Pancreas (tissue), 10 donors: ENCODE results near the gene ACAP2. TPM values are rescaled to one million over a fixed set of nuclear protein-coding genes. Genes with fewer than 3 reads are reported as not detected.
A peak's percentile ranks its signal among the peaks of the same experiment; 100 is the strongest.

Source experiments
- ATAC-seq, 4 donors: fragments of 200-7000 bp; cut with Tn5 transposase; one replicate each; pipeline versions ENCODE4 v1.8.0 to v1.9.1; 2020; ENCODE audit warnings: mild to moderate bottlenecking in 4 of 4, moderate library complexity in 4 of 4
- DNase-seq, 6 donors: peaks; one replicate each; pipeline ENCODE4 v3.0.0-alpha.2; 2020
- FAIRE-seq: peaks from 2 replicates; lab custom pipeline; 2012; peaks lifted over from hg19 to GRCh38; lab: Jason Lieb, UNC
- H3K27ac ChIP-seq, 4 donors: fragments of 200-600 bp; sonication (generic); 1 replicate in 3 of 4; 2 replicates in 1 of 4; pipeline versions ENCODE4 v1.5.0 to v1.8.0; 2020
- H3K27me3 ChIP-seq, 4 donors: fragments of 200-600 bp; one replicate each; pipeline ENCODE4 v1.8.0; 2021
- H3K36me3 ChIP-seq, 3 donors: fragments of 200-600 bp; sonication (generic) in 1 of 3; one replicate each; pipeline versions ENCODE4 v1.5.0 to v1.8.0; 2020 to 2021
- H3K4me1 ChIP-seq, 3 donors: fragments of 200-600 bp; one replicate each; pipeline ENCODE4 v1.8.0; 2021
- H3K4me3 ChIP-seq, 4 donors: fragments of 200-600 bp; sonication (generic) in 2 of 4; one replicate each; pipeline versions ENCODE4 v1.5.0 to v1.8.0; 2020 to 2021
- H3K9me3 ChIP-seq, 4 donors: fragments of 200-600 bp; one replicate each; pipeline ENCODE4 v1.8.0; 2021
- CTCF ChIP-seq, 4 donors: fragments of 200-600 bp; sonication (generic) in 3 of 4; IDR thresholded peaks; one replicate each; pipeline versions ENCODE4 v1.5.0 to v1.8.0; 2021; ENCODE audit warnings: antibody characterized with exemption in 4 of 4
- WGBS, 2 donors: extraction: QIAGEN DNeasy Blood & Tissue Kit; methylation state at CpG; one replicate each; pipeline ENCODE4 v1.1.7; 2013; 5-methylcytosine and 5-hydroxymethylcytosine counted together
- intact Hi-C, 3 donors: fragments of 100-400 bp; cut with DNase I; formaldehyde crosslinking; loops; one replicate each; pipeline versions ENCODE4 v1.11.1 to v1.14.2; 2022
- polyA plus RNA-seq, 2 donors: library from polyadenylated mRNA; stranded (reverse); fragments of 200-250 nt; gene quantifications; one replicate each; pipeline ENCODE4 v1.2.3, GENCODE V29; 2013
- total RNA-seq, 6 donors: library from RNA; stranded (reverse); fragmentation: NEBNext Ultra II Directional in 4 of 6; extraction: Animal tissue kit (Norgen Biotek cat#: 25700) in 4 of 6; gene quantifications; one replicate each; pipeline versions ENCODE4 v1.2.1 to v1.2.4, GENCODE V29; 2021 to 2023
- donor health status: healthy with polysubstance abuse.
- donor health status: DM: no; HTN: no; CAD: no; lungs with moderate emphysema.
- donor health status: DM: no; HTN: no; CAD: no.
- donor health status: control.
- donor health status: control.
- donor health status: Bipolar disorder and iron deficiency.
- donor health status: DM: yes; HTN: yes; CAD: no.
- donor health status: DM: no; HTN: no; CAD: no.
- donor health status: DM: no; HTN: no; CAD: no.
- donor health status: DM: yes; HTN: yes; CAD: no.

ACAP2 gene
- total and polyA plus RNA-seq, 8 donors = 4.2 to 21.1 (median 14.7) TPM

DNA sequence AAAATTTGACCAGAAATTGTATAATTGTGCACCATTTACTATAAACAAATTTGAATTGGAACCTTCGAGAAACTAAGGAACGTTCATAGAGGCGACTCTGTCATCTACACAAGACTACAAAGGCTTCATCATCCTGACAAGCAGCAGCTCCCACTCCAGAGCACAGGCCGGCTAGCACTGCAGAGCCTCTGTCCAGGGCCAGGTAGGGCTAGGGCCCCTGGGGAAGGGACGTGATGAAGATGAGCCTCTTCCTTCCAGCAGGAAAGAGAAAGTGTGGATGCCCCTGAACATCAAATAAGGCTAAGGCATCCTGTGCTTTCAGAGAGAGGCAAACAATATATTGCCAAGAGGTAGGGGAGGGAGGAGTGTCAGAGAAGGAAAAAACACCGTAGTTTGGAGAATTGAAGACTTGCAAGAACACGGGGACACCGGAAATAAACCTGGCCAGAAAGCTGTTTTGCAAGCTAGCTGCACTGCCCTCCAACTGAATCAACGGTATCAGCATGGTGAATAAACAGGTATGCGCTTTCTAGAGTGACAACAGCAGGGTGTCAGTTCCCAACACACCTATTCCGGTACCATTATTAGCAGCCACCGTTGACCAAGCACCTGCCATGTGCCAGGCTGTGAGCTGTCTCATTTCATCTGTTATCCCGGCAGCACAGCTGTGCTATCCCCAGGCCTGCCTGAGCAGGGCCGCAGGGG, 184.2 kb downstream of the ACAP2 start:
- H3K27me3 ChIP-seq = no peaks in the 10 kb centered on the region
- peak in 1 of 4 donors; percentile 4 for ATAC-seq
- 80 to 83% methylated on average over 14 of the region's 14 CpGs for WGBS, 2 donors
- H3K36me3 ChIP-seq = no peaks in the 10 kb centered on the region
- intact Hi-C loops = loop anchor here in 2 of 3 donors (5.0 kb wide), 1 partner anchor 576 kb away; no protein-coding TSS in a partner anchor
- DNase-seq = no peak
- H3K9me3 ChIP-seq = no peaks in the 10 kb centered on the region
- TF ChIP-seq CTCF (IDR thresholded peaks at IDR 0.05) = no peak
- H3K4me3 ChIP-seq = no peak overlapping the region
- H3K27ac ChIP-seq = peak overlapping the region in 2 of 4 donors; percentile 70 to 80
- H3K4me1 ChIP-seq = peaks cover 0 to 3% (median 0%) of the 10 kb centered on the region in 3 donors
- FAIRE-seq = no peak

- intact Hi-C loops = loop anchor here in 2 of 3 donors (5.0 kb wide), 1 partner anchor 575 kb away; no protein-coding TSS in a partner anchor
- H3K27ac ChIP-seq = no peak overlapping the region
- FAIRE-seq = no peak
These were observed 185.1 kb downstream of the ACAP2 start for GRCh38 chr3:195257454-195258448.

GRCh38 chr3:195256639-195257453, 186.0 kb downstream of the ACAP2 start:
- no peak overlapping the region for H3K27ac ChIP-seq
- intact Hi-C loops = loop anchor here in 2 of 3 donors (5.0 kb wide), 1 partner anchor 575 kb away; no protein-coding TSS in a partner anchor
- TF ChIP-seq CTCF (IDR thresholded peaks at IDR 0.05) = no peak

More at GRCh38 chr3:195257454-195258448, 185.1 kb downstream of the ACAP2 start:
- no peaks in the 10 kb centered on the region for H3K27me3 ChIP-seq
- H3K9me3 ChIP-seq = no peaks in the 10 kb centered on the region
- DNase-seq (no peak), ATAC-seq (no peak)
- peaks cover 0 to 3% (median 0%) of the 10 kb centered on the region in 3 donors for H3K4me1 ChIP-seq
- H3K36me3 ChIP-seq = no peaks in the 10 kb centered on the region
- WGBS, 2 donors = 80 to 83% methylated on average over 16 of the region's 16 CpGs
- H3K4me3 ChIP-seq = no peak overlapping the region
- no peak for TF ChIP-seq CTCF (IDR thresholded peaks at IDR 0.05)

More at GRCh38 chr3:195256639-195257453, 186.0 kb downstream of the ACAP2 start:
- ATAC-seq = no peak
- no peak for FAIRE-seq
- no peaks in the 10 kb centered on the region for H3K27me3 ChIP-seq
- no peaks in the 10 kb centered on the region for H3K9me3 ChIP-seq
- no peaks in the 10 kb centered on the region for H3K36me3 ChIP-seq
- peaks cover 0 to 3% (median 0%) of the 10 kb centered on the region in 3 donors for H3K4me1 ChIP-seq
- no peak overlapping the region for H3K4me3 ChIP-seq
- 86 to 90% methylated on average over 19 of the region's 19 CpGs for WGBS, 2 donors
- DNase-seq = no peak
